Measurements from ENCODE around the gene SNCB. TPM values are rescaled to one million over a fixed set of nuclear protein-coding genes. Genes with fewer than 3 reads are reported as not detected.

SNCB gene
- total RNA-seq, 1 experiment from 2014 or later: 6.8 TPM

- CTCF ChIA-PET: interaction anchor here (1.1 to 3.5 kb wide), 7 partner anchors 8 to 93 kb away, joined by 3 to 22 read pairs (median 5); partner anchors contain the start of gene TSPAN17
- TF ChIP-seq ZNF671 (CRISPR knock-in tag; IDR thresholded peaks at IDR 0.05) (no peak), CREB1 (CRISPR knock-in tag; IDR thresholded peaks at IDR 0.05) (no peak), ELF4 (CRISPR knock-in tag; IDR thresholded peaks at IDR 0.05; ENCODE audit: low read depth) (no peak), GTF2I (CRISPR knock-in tag; conservative IDR thresholded peaks at IDR 0.05) (no peak), PRDM15 (CRISPR knock-in tag; IDR thresholded peaks at IDR 0.05) (no peak)
Observed at GRCh38 chr5:176631383-176632200, 1.3 kb upstream of the SNCB start.

GRCh38 chr5:176630681-176631222 is 418 bp upstream of the SNCB start:
- ATAC-seq (no peak), DNase-seq (ENCODE audit: low spot score) (no peak)
- Mint-ChIP-seq H3K4me1 (peaks cover 41% of the 10 kb centered on the region), H3K4me3 (peak overlapping the region; percentile 74), H3K27ac (no peak overlapping the region), H3K36me3 (no peaks in the 10 kb centered on the region), H3K27me3 (ENCODE audit: low read depth) (peaks cover 58% of the 10 kb centered on the region), H3K9me3 (peaks cover 7% of the 10 kb centered on the region)
- ChIA-PET POLR2A (interaction anchor here (0.5 to 1.0 kb wide), 2 partner anchors 16 to 93 kb away, joined by 3 read pairs; partner anchors contain the start of genes RNF44 and TSPAN17), CTCF (interaction anchor here (0.7 to 3.5 kb wide), 19 partner anchors 9 to 455 kb away, joined by 3 to 22 read pairs (median 4); partner anchors contain the start of genes FAF2, TSPAN17 and ZNF346)
- no peak for TF ChIP-seq ZNF396 (CRISPR knock-in tag; IDR thresholded peaks at IDR 0.05; ENCODE audit: borderline replicate concordance)
- TF ChIP-seq ZBTB21 (CRISPR knock-in tag; IDR thresholded peaks at IDR 0.05; ENCODE audit: borderline replicate concordance): no peak
- no peak for TF ChIP-seq PREB (CRISPR knock-in tag; IDR thresholded peaks at IDR 0.05; ENCODE audit: borderline replicate concordance)
- no peak for TF ChIP-seq MXD4 (CRISPR knock-in tag; IDR thresholded peaks at IDR 0.05; ENCODE audit: borderline replicate concordance)
- no peak for TF ChIP-seq MYBL2 (CRISPR knock-in tag; IDR thresholded peaks at IDR 0.05)
- no peak for TF ChIP-seq FOXJ3 (CRISPR knock-in tag; IDR thresholded peaks at IDR 0.05; ENCODE audit: borderline replicate concordance)
- no peak for TF ChIP-seq ERG (CRISPR knock-in tag; IDR thresholded peaks at IDR 0.05)
- TF ChIP-seq CREM (CRISPR knock-in tag; IDR thresholded peaks at IDR 0.05): no peak
- no peak for TF ChIP-seq NFE2L1 (CRISPR knock-in tag; IDR thresholded peaks at IDR 0.05)
- no peak for TF ChIP-seq ZNF423 (CRISPR knock-in tag; IDR thresholded peaks at IDR 0.05)
- TF ChIP-seq ZBTB43 (CRISPR knock-in tag; IDR thresholded peaks at IDR 0.05): no peak
- TF ChIP-seq FOXP1 (CRISPR knock-in tag; IDR thresholded peaks at IDR 0.05; ENCODE audit: borderline replicate concordance): no peak
- TF ChIP-seq SMAD4 (CRISPR knock-in tag; IDR thresholded peaks at IDR 0.05): no peak
- no peak for TF ChIP-seq MAX (CRISPR knock-in tag; IDR thresholded peaks at IDR 0.05)
- no peak for TF ChIP-seq ZNF317 (CRISPR knock-in tag; IDR thresholded peaks at IDR 0.05; ENCODE audit: borderline replicate concordance, low read depth)
- TF ChIP-seq ZNF532 (CRISPR knock-in tag; IDR thresholded peaks at IDR 0.05; ENCODE audit: borderline replicate concordance): no peak

More at GRCh38 chr5:176631383-176632200, 1.3 kb upstream of the SNCB start:
- ATAC-seq: no peak
- POLR2A ChIA-PET: interaction anchor here (0.5 to 0.7 kb wide), 2 partner anchors 15 to 94 kb away, joined by 3 read pairs; partner anchors contain the start of gene TSPAN17
- Mint-ChIP-seq H3K27me3 (ENCODE audit: low read depth) (peaks cover 64% of the 10 kb centered on the region), H3K36me3 (no peaks in the 10 kb centered on the region), H3K4me3 (peak overlapping the region; percentile 21; the same call in 1 of the 2 replicates), H3K27ac (no peak overlapping the region), H3K4me1 (peaks cover 45% of the 10 kb centered on the region), H3K9me3 (peaks cover 7% of the 10 kb centered on the region)
- DNase-seq (ENCODE audit: low spot score): no peak
